NCI-H774 (cell line): Measurements from ENCODE around the gene RFX6.
A peak's percentile ranks its signal among the peaks of the same experiment; 100 is the strongest.

Experiments used
- DNase-seq: peaks from one replicate; lab custom pipeline; 2025; lab: John Stamatoyannopoulos, UW

The RFX6 gene

DNA sequence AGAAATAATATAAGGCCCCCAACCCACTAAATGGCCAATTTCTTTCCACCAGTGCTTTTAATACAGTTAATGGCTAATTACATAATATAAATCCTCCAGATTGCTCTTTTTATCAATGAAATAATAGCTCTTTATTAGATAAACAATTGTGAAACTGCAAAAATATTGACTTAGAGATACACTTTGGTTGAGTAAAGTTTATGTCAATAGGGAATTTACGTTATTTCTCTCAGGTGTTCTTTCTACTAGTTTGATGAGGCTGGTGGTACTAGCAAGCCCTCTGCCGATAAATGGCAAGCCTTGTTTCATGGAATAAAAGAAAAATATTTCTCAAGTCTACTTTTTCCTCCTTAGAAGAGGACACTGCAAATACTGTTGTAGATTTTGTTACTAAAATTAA, 18.9 kb downstream of the RFX6 start:
- DNase-seq = no peak

GRCh38 chr6:116902634-116903033, 25.6 kb downstream of the RFX6 start:
- DNase-seq = no peak

- DNase-seq = no peak
Measured at GRCh38 chr6:116922853-116923548, 46.0 kb downstream of the RFX6 start.

DNA sequence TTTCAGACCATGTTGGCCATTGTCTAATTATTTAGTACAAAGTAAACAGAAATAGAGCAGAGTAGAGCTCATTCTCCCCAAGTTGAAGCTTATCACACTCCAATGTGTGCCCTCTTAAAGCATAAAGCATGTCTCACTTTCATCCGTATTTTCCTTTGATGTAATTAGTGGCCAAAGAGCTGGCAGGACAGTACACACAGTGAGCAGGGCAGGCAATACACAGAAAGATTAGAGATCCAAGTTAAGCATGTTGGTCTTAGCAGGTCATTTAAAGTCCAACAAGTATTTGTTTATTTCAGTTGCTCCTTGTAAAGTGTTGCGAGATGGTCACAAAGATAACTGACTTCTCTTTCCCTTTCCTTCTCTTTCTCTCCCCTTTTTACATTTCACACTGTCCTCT, 47.2 kb downstream of the RFX6 start:
- no peak for DNase-seq

DNA sequence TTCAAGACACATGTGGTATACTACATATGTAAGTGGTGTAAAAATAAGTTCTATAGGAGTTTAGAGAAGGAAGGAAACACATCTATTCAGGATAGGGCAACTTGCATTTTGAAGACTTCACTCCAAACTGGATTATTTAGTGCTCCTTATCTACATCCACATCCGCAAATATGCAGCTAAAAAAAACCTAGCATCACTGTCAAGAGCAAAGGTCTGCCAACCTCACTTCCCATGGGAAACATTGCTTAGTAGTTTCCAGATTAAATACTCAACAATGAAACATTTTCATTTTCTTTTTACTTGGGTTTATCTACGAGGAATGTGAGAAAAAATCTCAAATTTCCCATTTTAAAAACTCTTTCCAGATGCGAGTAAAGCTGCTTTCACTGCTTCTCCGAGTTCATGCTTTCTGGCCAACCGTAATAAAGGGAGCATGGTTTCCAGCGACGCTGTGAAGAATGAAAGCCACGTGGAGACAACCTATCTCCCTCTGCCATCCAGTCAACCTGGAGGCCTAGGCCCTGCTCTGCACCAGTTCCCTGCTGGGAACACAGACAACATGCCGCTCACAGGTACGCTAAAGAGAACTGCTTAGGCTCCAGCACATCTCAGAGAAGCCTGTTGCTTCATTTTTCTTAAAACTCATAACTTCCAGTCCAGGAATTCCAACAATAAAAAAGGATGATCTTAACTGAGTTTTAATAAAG, 48.2 kb downstream of the RFX6 start:
- DNase-seq = no peak

- no peak for DNase-seq
Measured at GRCh38 chr6:116928677-116929076, 51.6 kb downstream of the RFX6 start.

- no peak for DNase-seq
Measured at GRCh38 chr6:116929825-116930224, 52.8 kb downstream of the RFX6 start.

DNA sequence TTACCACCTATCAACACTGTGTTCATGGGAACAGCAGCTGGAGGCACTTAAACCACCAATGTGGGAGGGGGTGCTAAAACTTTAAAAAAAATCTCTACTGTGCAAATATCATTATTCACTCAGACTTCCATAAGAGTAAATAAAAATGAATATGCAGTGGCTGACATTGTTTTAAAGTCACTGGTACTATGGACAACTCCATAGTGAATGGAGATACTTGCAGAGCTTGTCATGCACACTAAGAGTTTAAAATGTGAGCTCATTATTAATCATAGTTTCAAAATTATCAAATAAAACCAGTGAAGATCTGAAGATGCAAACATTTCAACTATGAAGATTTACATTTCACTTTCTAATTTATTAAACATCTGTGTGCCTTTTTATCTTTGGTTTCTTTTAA, 54.4 kb downstream of the RFX6 start:
- no peak for DNase-seq

DNA sequence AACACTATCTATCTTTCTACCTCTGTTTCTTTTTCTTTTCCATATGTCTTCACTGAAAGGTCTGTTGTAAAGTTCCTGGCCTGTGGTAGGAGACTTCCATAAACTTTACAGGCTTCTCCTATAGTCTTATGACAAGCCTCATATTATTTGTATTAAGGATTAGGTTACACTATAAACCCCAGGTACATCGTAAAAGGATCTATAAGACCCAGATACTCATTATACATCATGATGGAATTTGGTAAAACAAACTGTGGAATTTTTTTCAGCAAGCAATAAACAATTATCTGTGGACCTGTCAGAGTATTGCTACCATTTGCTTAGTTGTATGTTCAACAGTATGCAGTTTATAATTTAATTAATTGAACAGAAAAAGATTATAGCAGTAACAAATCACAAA, 55.5 kb downstream of the RFX6 start:
- no peak for DNase-seq

DNA sequence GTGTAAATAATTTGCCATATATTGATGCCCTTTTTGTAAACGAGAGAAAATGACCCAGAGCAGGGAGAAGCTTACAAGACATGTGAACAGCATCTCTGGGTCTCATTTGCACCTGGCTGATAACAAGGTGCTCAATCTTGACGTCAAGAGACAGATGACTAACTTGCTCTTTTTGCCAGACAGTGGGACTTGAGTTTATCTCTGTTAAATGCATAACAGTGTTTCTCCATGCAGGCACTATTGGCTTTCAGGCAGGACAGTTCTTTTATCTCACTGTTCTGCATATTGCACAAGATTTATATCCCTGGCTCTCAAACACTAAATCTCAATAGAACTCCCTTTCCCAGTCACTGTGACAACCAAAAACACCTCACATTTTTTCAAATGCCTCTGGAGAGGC, 56.4 kb downstream of the RFX6 start:
- DNase-seq = no peak

DNA sequence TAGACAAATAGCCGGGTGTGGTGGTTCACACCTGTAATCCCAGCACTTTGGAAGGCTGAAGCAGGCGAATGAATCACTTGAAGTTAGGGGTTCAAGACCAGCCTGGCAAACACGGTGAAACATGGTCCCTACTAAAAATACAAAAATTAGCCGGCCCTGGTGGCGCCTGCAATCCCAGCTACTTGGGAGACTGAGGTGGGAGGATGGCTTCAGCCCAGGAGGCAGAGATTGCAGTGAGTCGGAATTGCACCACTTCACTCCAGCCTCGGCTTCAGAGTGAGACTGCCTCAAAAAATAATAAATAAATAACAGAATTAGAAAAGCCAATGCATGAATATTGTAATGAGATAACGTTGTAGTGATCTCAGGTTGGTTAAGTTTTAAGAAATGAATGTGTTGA, 61.3 kb downstream of the RFX6 start:
- DNase-seq = no peak

DNA sequence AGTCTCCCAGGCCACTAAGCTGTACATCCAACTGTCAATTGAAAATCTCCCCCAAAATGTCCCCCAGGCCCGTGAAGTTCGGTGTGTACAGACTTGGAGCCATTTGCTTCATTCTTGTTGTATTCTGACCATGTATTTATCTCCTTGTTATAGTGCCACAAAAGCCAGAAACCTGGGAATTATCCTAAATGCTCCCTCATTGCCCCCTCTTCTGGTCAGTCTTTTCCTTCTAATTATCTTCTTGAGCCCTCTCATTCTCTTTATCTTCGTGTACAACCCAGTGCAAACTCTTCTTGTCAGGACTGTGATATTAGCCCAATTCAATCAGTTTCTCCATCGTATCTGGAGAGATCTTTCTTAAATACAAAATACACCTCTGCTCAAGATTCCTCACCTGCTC, 64.7 kb downstream of the RFX6 start:
- no peak for DNase-seq

DNA sequence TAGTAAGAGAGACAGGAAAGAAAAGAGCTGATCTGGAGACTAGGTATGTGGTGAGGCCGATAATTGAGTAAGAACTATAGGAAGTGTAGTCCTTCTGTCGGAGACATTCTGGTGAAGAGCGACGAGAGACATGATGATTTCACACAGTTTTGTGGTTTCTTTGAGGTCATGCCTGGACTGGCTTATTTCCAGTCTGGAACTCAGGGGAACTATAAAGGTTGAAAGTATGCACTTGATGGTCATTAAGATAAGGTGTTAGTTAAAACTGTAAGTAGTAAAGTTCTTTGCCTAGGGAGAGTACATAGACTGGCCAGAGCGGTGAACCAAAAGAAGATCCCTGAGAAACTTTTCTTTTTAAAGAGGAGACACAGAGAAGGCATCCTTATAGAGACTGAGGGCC, 68.8 kb downstream of the RFX6 start:
- no peak for DNase-seq

DNA sequence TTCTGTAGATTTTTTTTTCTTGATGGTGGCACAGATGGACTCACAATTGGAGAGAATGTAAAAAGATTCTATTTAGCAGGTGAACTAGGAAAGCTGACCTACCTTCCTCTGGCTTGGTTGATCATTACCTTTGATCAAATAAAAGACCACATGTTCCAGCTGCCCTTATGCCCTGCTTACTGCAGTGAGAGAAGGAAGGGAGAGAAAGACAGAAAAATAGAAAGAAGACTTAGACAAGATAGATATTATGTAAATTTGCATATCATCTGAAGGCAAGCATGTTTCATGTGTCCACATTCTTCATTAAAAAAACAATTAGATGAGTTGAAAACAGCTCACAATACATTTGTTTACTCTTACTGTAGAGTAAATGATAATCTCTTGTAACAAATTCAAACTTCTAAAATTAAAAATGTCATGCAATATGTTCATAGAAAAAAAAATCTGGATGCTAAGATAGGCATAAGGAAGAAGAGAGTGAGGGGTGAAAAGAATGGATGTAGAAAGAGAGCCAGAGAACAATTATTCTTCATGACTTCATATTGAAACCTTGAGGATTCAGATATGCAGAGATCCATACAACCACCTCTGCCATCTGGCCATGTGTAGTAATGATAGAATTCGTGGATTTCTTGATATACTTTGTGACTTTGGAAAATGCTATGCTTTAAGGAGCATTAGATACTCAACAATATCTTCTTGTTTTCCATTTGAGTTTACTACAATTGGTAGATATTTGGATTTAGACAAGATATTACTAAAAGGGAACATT, 71.7 kb downstream of the RFX6 start:
- DNase-seq = no peak

- DNase-seq = no peak
Measured at GRCh38 chr6:116949964-116950363, 72.9 kb downstream of the RFX6 start.

GRCh38 chr6:116954335-116954734, 77.3 kb downstream of the RFX6 start:
- DNase-seq = no peak

DNA sequence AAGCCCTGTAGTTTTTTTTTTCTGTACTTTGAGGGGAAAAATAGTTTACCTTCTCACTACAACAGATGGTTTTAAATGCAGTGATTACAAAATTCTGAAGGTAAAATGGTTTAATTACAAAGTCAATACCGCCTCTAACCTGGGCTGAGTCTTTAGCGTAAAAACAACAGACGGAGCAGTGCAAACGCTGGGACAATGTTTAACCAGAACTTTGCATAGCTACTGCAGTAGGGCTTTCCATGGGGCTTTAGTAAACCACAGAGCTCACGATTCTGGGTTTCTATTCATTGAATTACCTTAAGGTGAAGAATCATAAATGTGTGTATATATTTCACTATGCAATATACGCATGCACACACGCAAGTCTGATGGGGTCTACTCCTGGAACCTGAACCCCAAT, 77.9 kb downstream of the RFX6 start:
- peak; percentile 76 for DNase-seq

- DNase-seq = no peak
Measured at GRCh38 chr6:116955773-116956172, 78.7 kb downstream of the RFX6 start.

DNA sequence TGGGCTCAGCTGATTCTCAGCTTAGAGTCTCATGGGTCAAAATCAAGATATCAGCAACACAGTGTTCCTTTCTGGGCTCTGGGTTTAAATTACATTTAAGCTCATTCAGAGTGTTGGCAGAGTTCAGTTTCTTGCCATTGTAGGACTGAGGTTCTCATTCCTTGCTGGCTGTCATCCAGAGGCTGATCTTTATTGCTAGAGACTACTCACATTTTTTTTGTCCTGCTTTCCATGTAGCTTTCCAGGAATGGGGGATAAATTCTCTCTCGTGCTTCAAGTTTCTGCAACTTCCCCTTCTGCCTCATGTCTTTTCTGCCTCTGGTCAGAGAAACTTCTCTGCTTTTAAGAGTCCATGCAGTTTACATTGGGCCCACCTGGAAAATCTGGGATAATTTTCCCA, 86.9 kb downstream of the RFX6 start:
- DNase-seq = no peak

DNA sequence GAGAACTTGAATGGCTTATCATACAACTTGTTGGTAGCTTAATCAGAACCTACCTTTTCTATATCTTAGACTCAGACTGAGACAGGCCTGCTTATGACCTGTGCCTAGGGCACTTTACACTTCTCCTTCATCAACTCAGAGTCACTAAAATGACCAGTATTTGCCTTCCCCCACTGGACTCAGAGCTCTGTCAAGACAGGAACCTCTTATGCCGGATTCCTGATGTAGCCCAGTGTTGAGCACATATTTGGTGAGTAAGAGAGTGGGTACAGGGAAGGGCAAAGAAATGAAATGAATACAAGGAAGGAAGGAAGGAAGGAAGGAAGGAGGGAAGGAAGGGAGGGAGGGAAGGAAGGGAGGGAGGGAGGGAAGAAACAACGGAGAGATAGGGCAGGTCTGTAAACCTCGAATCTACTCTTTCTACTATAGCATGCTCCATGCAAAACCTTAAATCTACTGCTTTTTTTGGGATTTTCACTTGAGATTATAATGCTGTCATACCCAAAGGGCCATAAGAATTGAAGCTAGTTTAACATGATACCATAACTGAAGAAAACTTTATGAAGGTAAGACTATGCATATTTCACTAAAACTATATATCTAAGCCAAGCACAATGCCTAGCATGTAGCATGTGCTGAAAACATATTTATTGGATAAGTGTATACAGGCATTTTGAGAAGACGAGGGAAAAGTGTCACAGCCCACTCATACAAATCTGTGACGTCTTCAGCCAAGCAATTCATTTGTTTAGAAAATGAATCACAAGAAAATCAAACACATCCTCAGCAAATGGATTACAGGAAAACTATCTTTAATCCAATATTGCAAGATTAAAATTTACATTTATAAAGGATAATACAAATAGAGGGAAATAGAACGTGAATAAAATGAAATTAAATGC, 89.9 kb downstream of the RFX6 start:
- DNase-seq = no peak

GRCh38 chr6:116969211-116969863, 92.3 kb downstream of the RFX6 start:
- DNase-seq = peak; percentile 81

- peak; percentile 76 for DNase-seq
Measured at GRCh38 chr6:116971959-116972358, 94.9 kb downstream of the RFX6 start.
